Cerebellar nuclear complex (tissue), 1 donor: Measurements from ENCODE around the gene SSBP3.
A peak's percentile ranks its signal among the peaks of the same experiment; 100 is the strongest.

Source experiments
- DNase-seq, 2 experiments: peaks; one replicate each; lab custom pipeline; 2025; lab: John Stamatoyannopoulos, UW

SSBP3 gene

DNA sequence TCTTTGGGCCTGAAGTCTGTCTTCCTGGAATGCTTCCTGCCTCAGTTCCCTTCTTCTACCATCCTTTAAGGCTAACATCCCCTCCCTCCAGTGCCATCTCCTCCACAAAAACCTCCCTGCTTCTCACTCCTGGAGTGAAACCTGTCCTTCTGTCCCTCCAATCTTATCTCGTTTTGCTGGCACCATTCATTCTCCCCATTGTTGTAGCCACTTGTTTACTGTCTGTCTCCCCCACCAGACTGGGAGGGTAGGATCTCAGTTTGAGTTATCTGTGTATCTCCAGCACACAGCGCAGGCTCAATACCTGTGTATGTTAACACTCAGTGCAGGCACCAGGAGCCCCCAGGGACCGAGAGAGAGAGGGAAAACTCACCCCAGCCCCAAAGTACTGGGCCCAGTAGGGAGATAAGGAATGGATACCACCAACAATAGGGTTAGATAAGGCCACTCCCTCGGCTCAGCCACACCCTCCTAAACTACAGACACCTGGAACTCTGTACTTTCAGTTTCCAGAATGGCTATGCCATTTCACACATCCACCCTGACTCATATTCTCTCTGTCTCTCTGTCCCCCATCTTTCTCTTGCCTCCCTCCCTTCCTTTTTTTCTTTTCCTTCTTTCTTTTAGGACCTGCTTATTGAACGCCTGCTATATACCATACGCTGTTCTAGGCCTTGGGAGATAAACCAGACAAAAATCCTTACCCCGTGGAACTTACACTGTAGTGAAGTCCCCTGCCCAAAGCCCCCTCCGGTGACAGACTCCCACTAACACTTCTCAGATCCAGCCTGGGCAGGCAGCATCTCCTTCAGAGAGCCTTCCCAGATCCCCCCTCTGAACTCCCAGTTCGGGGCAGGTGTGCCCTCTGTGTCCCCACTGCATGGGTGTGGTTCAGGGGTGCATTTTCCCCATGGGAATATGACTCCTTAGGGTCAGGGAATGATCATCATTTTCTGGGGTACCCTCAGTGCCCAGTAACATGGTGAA is 3.3 kb upstream of the SSBP3 start:
- no peak for DNase-seq

DNA sequence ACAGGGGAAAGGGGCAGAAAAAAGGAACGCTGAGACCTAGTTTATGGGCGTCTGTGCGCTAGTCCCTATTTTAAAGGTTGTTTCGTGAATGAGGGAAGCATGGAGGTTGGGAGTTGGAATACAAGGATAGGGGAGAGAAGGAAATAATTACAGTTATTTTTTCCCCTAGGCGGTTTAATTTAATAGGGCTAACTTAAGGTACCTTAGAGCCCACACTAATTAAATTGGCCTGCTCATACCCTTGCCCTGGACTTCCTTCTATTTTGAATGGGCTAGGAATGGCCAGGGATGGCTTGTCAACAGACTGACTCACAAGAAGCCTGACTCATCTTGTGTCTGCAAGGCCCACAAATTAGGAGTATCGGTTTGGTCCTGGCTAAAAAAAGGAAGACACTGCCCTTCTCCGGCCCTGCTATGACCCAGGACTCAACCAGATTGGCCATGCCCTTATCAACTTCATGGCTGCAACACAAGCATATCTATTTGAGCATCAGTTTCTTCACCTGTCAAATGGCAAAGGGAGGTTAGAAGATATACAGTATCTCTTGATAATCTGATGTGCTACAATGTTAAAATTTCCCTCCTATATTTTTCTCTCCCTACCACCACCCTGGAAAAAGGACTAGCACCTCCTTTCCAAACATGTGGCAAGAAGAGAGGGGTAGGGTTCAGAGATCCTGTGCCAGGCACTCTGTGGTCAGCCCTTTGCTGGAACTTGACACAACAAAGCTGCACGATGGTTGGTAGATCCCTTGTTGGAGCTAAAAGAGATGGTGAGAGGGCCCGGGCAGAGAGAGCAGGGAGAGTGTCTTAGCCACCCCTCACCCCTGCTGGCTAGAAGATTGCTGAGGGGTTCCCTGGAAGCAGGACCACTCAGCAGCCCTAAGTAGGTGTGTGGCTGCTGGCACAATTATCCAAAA is 2.2 kb upstream of the SSBP3 start:
- DNase-seq: no peak

DNA sequence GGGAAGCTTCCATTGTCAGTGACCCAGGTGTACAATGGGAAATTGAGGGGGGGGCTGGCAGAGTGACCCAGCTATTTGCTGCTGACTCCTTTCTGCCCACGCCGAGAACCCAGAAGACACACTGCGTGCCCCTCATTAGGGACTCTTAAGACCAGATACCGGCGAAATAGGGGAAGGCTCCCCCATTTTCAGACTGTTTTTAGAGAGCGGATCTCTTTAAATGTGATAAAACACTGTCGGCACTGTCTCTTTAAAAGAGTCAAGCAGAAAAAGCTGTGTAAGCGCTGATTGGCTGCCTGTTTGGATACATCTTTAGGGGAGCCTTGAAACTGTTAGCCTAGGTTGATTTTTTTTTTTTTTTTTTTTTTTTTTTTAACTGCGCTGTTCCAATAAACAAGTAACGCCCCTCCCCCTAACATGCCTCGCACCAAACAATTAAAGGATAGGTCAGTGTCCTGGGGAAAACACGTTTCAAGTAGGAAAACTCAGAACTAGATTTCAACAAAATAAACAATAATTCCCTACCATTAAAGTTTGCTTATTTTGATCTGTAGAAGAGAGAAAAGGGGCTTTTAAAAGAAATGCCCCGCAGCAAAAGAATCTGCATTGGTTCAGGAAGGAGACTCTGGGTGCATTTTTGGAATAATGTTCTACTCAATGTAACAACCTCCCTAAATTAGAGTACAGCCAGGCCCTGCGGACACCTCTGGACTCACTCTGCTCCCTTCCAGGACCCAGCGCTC is 1.4 kb upstream of the SSBP3 start:
- peak in 1 of 2 experiments; percentile 86 for DNase-seq

DNA sequence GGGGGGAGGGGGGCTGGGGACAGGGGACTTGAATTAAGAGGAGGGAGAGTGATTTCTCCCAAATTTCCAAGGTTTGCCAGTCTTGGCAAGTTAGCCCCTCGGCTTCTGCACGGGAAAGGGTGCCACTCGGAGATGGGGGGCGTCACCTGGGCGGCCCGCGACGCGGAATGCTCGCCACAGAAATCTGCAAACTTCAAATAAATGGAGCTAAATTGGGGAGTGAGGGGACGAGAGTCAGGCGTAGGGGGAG is 885 bp upstream of the SSBP3 start:
- DNase-seq: no peak

DNA sequence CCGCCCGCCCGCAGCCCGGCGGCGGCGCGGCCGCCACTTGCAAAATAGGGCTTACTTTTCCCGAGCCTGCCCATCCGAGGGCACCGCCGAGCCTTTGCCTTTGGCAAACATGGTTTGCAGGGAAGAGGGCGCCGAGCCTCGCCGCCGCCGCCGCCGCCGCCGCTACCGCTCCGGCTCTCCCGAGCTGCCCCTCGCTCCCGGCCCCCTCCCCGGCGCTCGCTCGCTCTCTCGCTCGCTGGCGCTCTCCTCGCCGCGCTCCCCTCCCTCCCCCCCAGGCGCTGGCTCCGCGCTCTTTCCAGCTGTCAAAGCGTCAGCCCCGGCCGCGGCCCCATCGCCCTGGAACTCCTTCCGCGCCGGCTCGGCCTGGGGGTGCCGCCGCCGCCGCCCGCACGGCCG is 298 bp downstream of the SSBP3 start:
- no peak for DNase-seq

DNA sequence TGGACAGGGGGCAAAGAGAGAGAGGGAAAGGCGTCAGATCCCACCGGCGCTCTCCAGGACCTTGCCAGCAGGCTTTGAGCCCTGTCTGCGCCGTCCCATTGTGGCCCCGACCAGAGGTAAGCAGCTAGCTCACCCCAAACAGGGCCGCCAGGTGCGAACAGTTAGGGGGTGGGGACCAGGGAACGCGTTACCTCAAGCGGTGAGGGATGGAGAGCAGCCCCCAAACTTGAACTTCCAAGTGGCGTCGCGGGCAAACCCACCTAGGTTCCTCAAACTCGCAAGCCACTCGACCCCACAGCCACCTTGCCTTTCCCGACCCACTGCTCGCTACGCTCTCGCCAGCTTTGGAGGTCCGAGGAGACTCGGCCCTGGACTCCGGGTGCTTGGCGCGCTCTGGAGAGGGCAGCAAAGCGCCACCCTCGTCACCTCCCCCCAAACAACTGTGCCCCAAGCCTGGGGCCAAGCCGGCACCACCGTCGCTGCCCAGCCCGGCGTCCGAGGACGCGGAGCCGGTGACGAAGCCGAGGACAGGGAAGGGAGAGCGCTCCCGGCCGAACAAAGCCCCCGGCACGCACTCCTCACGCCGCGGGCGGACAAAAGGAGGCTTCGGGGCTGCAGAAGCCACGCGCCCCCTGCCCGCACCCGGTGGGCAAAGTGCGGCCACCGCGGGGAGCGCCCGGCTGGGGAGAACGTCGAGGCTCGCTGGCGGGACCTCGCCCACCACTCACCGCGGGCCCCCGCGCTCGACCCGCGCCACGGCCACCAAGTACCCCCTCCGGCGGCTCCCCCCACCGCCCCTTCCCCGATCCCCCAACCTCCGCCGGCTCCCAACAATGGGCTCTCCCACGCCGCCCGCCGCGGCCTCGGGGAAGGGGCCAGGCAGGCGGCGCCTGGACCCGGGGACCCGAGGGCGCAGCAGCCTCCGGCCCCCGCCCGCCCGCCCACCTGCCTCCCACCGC is 976 bp downstream of the SSBP3 start:
- no peak for DNase-seq

DNA sequence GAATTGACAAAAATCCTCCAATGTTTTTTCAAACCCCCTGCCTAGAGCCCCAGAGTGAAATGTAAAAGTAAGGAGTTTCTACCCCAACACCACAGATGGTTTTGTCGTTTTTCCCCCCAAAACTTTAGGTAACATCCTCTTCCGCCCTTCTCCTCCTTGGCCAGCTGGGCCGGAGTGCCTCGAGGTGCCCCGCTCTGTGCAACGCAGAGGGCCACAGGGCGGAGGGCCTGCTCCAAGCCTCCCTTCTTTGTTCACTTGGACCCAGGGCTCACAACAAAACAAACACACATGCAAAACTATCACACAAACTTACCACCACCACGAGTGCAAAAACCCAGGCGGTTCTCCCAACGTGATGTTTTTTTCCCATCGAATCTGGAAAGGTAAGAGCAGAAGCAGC is 1.9 kb downstream of the SSBP3 start:
- no peak for DNase-seq

DNA sequence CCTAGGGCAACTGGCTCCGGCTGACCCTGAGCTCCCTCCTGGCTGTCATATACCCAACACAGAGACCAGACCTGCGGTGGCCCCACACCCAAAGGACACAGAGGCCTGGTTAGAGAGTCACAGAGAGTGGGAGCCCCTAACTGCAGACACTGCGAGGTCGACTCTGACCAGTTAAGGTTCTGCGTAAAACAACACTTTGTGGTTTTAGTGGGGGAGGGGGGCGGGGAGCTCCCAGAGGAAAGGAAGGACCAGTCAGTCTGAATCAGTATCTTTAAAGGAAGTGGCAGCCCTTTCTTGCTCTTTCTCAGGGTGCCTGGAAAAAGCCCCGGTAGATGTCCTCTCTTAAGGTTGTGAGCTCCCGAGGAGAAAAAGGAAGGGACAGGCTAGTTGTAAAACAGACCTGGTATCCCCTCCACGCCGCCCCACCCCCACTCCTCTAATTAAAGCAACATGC is 2.4 kb downstream of the SSBP3 start:
- DNase-seq: no peak

DNA sequence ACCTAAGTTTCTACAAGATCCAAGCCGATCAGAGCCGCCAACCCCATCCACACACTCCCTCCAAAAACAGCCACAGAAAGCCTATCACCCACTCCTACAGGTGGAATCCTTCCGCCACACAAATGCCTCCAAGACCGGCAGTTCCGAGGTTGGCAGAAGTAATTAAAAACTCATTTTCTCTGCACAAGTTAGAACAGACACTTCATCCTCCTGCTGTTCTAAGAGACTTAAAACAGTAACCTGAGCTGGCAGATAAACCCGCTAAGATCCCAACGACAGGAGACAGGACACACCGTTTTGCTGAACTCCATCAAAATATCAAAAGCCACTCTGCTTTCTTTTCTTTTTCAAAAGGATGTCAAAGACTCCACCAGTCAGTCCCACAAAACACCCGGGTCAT is 2.8 kb downstream of the SSBP3 start:
- DNase-seq: no peak

DNA sequence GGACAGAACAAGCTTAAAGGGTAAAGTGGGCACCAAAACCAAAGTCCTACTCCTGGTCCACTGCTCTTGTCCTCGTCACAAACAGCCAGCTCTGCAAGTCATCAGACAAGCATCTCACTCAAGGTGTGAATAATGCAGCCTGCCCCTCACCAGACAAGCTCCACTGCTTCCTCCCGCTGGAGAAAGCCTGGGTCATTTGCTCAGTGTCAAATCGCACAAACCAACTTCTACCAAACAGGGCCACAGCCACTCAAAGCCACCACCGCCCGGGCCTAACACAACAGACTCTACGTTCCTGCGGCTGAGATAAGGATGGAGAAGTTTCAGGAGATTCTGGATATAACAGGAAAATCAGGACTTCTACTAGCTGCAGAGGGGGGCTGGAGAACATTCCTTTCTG is 3.3 kb downstream of the SSBP3 start:
- DNase-seq: no peak

DNA sequence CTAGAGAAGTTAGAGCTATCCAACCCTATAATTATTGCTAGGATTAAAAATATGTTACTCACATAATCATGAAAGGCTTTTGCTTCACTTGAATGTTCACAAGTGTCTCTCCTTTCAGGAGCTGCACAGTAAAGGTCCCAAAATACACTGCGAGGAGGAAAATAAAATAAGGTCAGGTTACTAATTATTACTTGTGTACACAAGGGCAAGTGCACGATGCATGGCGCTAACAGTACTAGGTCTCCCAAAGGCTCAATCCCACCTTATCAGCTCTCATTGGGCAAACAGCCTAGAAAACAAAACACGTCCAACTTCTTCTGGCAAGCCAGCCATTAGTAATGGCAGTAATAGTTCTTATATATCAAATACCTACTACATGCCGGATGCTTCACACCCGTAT is 4.4 kb downstream of the SSBP3 start:
- DNase-seq: no peak

DNA sequence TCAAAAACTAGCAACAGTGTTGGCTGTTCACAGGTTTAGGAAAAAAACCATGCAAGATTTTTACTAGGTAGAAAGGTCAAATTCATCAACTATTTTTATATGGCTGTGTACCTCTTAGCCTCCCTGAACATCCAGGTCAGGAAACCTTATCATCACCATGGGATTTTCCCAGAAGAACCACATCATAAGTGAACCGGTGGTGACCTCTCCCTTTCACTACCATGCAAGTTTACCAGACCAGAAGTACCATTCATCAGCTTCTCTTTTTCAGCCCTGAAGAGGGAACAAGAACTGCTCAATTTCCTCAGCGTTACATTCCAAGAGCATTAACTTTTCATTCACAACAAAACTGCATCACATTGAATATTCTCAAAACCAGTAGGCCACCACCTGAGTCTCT is 5.9 kb downstream of the SSBP3 start:
- DNase-seq: no peak

DNA sequence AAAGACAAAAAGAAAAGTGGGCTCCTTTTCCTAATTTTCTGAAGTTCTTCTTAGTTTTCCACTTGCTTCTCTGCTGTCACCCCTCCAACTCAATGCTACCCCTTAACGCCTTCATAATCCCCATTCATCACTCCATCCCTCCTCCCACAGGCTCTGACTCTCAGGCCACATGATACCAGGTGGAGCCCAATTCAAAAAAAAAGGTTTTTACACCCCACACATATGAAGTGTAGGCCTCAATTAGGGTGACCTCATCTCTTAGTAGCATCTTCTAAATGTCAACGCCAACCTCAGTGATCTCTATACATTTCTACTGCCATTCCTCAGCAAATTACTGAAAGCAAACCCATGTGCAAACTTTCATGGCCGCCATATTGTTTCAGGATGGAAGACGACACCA is 6.4 kb downstream of the SSBP3 start:
- DNase-seq: no peak

DNA sequence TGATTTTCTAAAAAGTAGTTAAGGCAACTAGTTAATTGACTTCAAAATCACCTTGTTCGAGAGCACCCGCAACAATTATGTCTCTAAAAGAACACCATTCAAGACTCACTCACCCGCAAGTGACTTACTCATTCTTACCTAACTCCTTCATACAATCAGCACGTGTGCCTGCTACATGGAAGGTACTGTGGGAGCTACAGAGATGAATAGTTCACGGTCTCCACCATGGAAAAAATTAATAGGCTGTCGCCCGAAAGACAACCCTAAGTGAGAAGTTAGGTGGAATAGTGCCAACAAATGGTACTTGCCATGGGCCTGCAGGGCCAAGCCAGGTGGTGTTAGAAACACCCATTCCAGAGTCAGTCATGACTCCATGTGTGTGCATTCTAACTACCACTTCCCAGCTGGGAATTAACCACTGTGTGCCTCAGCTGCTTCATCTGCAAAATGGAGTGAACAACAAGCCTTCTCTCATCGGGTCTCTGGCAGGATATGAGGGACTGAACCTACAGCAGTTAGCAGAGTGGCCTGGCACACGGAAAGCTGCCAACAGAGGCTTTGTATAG is 7.1 kb downstream of the SSBP3 start:
- DNase-seq: no peak

DNA sequence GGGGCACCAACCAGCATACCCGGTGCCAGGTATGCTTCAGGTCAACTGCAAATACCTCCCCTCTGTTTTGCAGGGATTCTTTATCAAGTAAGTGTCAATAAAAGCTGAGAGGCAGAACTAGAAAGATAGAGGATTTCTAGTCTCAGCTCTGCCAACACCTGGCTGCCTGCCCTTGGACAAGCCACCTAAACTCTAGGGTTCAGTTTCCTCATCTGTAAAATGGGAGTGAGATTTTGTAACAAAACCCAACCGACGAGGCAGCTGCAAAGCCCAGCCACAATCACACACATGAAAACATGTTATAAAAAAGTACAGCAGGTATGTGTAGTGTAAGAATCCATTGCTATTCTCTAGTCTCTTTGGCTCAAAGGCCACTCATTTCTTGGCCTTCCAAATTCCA is 8.2 kb downstream of the SSBP3 start:
- DNase-seq: no peak

DNA sequence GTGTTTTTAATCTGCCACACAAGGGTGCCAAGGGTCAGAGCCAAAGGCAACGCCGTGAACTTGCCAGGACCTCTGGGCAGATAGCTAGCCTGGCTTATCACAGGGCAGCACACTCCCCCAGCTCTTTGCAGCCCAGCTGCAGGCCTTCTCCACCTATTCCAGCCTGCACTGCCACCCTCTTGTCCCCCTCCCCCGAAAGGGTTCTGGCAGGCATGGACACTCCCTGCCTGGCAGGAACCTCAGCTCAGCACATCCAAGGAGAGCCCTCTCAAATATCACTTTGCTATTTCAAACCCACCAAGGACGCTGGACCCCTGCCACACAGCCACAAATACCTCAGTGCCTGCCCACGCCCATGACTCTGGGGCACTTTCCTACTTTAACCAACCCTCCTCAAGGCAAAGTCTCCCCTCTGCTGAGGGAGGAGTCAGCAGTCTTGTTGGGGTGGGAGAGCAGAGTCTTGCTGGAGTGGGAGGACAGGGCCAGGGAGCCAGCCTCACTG is 9.1 kb downstream of the SSBP3 start:
- no peak for DNase-seq

DNA sequence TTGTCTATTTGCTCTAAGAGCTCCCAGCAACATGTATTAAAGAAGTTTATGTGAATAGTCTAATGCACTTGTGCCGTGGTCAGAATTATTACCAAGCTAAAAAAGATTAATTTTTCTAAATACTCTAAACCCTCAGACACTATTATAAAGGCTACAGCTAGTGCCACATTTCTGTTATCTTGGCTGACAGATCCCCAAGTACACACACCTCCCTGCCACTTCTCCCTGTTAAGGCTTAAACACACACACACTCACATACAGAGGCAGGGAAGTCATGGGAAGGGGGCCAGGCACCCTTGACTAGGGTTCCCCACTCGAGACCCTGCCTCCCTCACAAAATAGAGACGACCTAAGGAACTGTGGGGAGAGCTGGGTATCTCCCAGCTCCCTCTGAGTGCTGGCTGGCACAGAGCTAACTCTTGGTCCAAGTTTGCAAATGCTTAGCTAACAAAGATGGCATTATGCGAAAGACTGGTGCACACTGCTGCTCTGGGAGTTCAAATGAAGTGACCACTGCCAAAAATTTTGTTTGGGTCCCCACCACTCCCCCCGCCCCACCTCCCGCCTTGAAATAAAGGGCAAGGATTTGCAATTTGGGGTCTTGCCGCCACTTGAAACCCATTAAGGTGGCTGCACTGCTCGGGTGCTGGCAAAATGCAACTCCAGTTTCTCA is 9.8 kb downstream of the SSBP3 start:
- no peak for DNase-seq

DNA sequence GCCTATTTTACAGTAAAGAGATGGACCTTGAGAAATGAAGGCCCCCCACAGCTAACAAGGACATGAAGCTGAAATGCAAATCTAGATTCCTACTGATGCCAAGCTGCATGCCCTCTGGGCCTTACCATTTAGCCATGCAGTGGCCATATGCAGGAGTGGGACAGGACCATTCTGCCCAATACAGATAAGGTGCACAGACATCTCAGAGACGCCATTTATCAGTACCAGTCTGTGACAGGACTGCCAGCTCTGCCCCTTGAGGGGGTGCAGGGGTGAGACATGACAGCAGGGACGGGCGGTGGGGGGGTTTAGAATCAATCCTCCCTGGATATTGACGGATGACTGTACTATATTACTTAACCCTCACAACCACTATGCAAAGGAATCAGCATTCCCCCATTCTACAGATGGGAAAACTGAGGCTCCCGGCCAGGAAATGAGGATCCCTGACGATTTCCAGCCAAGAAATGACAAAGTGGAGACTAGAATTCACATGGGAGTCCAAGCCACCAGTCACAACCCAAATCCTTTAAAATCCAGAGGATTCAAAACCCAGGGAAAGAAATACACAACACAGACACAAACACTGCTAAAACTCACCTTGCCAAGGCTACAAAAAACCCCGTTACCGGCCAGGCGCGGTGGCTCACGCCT is 10.8 kb downstream of the SSBP3 start:
- DNase-seq: no peak

DNA sequence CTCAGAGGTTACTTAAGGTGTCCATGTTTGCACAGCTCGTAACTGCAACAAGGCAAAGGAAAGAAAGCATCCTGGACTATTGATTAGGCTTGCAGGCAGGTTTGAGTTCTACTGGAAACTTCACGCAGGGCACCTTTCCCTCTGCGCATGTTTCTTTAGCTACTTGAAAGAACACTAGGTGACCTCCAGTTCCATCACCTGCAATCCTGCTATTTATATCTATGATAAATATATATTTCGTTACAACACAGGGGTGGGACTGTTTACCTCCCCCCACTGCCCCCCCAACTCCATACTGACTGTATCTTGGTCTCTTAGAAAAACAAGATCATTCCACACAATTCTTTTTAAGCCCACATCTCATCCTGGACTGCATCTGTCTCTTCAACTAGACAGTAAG is 12.1 kb downstream of the SSBP3 start:
- no peak for DNase-seq

DNA sequence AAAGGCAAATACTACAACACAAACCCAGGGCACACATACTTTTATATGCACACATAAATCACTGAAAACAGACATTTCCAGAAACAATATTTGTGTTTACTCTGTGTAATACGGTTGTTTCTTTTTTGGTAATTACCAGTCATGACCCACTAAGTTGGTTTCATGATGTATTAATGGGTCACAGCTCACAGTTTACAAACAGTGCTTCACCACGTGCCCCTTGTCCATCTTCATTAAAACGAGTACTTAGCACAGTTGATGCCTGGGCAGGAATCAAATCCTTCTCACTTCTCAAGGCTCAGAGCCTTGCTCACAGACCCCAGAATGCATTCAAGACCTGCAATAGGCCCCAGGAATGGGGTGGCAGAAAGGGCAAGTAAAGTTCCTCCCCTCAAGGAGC is 13.8 kb downstream of the SSBP3 start:
- no peak for DNase-seq
